Trophoblast cell (in vitro differentiated cells and primary cell): ENCODE results near the gene CCDC54. TPM values are rescaled to one million over a fixed set of nuclear protein-coding genes. Genes with fewer than 3 reads are reported as not detected.
"Not testable (repeated sequence)": the region's sequence is repeated elsewhere in the genome, so short reads cannot be mapped to it uniquely, and the experiment has no call there.

Source experiments
- DNase-seq, 2 donors: peaks; one replicate each; pipeline ENCODE4 v3.0.0-alpha.2; 2016
- H2AFZ ChIP-seq: 2 replicates; pipeline ENCODE4 v1.6.1; 2013; ENCODE audit warnings: low read length, moderate library complexity, mild to moderate bottlenecking; ENCODE audit not compliant: insufficient read depth, poor library complexity
- H2AK5ac ChIP-seq: 2 replicates; pipeline ENCODE4 v1.6.1; 2013; ENCODE audit warnings: mild to moderate bottlenecking, low read length
- H2BK120ac ChIP-seq: 2 replicates; pipeline ENCODE4 v1.6.1; 2013; ENCODE audit warnings: low read length, mild to moderate bottlenecking, moderate library complexity; ENCODE audit not compliant: insufficient read depth, poor library complexity
- H2BK12ac ChIP-seq: 2 replicates; pipeline ENCODE4 v1.6.1; 2013; ENCODE audit warnings: mild to moderate bottlenecking, low read length, moderate library complexity
- H2BK5ac ChIP-seq: 2 replicates; pipeline ENCODE4 v1.6.1; 2013; ENCODE audit warnings: low read length, low read depth, moderate library complexity, mild to moderate bottlenecking; ENCODE audit not compliant: poor library complexity
- H3K14ac ChIP-seq: 2 replicates; pipeline ENCODE4 v1.6.1; 2013; ENCODE audit warnings: mild to moderate bottlenecking, low read length
- H3K18ac ChIP-seq: 2 replicates; pipeline ENCODE4 v1.6.1; 2013; ENCODE audit warnings: mild to moderate bottlenecking, low read length
- H3K23ac ChIP-seq: 2 replicates; pipeline ENCODE4 v1.6.1; 2013; ENCODE audit warnings: low read length
- H3K27ac ChIP-seq: 2 replicates; pipeline ENCODE4 v1.5.1; 2013; ENCODE audit warnings: low read depth, mild to moderate bottlenecking, inconsistent platforms, low read length, moderate library complexity
- H3K27me3 ChIP-seq: 2 replicates; pipeline ENCODE4 v1.6.1; 2013; ENCODE audit warnings: inconsistent platforms, mild to moderate bottlenecking, low read length, moderate library complexity; ENCODE audit not compliant: insufficient read depth
- H3K36me3 ChIP-seq, 2 experiments: 1 replicate in 1 of 2; 2 replicates in 1 of 2; pipeline ENCODE4 v1.6.1; 2013; ENCODE audit warnings: low read length in 2 of 2, mild to moderate bottlenecking in 2 of 2, moderate library complexity in 1 of 2; ENCODE audit not compliant: insufficient read depth in 2 of 2, control insufficient read depth in 1 of 2
- H3K4ac ChIP-seq: 2 replicates; pipeline ENCODE4 v1.6.1; 2013; ENCODE audit warnings: low read depth, mild to moderate bottlenecking, low read length, moderate library complexity
- H3K4me1 ChIP-seq, 2 experiments: 1 replicate in 1 of 2; 2 replicates in 1 of 2; pipeline ENCODE4 v1.6.1; 2013; ENCODE audit warnings: low read length in 2 of 2, mild to moderate bottlenecking in 2 of 2, moderate library complexity in 1 of 2; ENCODE audit not compliant: insufficient read depth in 2 of 2, control insufficient read depth in 1 of 2
- H3K4me2 ChIP-seq: 2 replicates; pipeline ENCODE4 v1.6.1; 2013; ENCODE audit warnings: inconsistent platforms, mild to moderate bottlenecking, low read length, moderate library complexity
- H3K4me3 ChIP-seq: 2 replicates; pipeline ENCODE4 v1.5.1; 2013; ENCODE audit warnings: mild to moderate bottlenecking, low read depth, low read length, inconsistent platforms
- H3K79me1 ChIP-seq: one replicate; pipeline ENCODE4 v1.6.1; 2013; ENCODE audit warnings: low read length
- H3K79me2 ChIP-seq: 2 replicates; pipeline ENCODE4 v1.6.1; 2013; ENCODE audit warnings: low read length, mild to moderate bottlenecking; ENCODE audit not compliant: control insufficient read depth, insufficient read depth, poor library complexity
- H3K9ac ChIP-seq: 2 replicates; pipeline ENCODE4 v1.6.1; 2013; ENCODE audit warnings: mild to moderate bottlenecking, low read length
- H3K9me3 ChIP-seq: 2 replicates; pipeline ENCODE4 v1.6.1; 2013; ENCODE audit warnings: low read depth, mild to moderate bottlenecking, control low read depth, inconsistent platforms, low read length; ENCODE audit not compliant: insufficient read depth
- H4K12ac ChIP-seq: 2 replicates; pipeline ENCODE4 v1.6.1; 2013; ENCODE audit warnings: low read depth, mild to moderate bottlenecking, low read length, moderate library complexity
- H4K8ac ChIP-seq: 2 replicates; pipeline ENCODE4 v1.6.1; 2013; ENCODE audit warnings: low read depth, mild to moderate bottlenecking, low read length, moderate library complexity
- H4K91ac ChIP-seq: one replicate; pipeline ENCODE4 v1.6.1; 2013; ENCODE audit warnings: low read depth, mild to moderate bottlenecking, low read length, moderate library complexity
- WGBS: extraction: QIAGEN DNeasy Blood & Tissue Kit; methylation state at CpG from one replicate; pipeline ENCODE4 v1.1.7; 2013; ENCODE audit warnings: missing lambda C conversion rate; ENCODE audit not compliant: insufficient read length, insufficient coverage; ENCODE audit errors: extremely low coverage; 5-methylcytosine and 5-hydroxymethylcytosine counted together
- polyA plus RNA-seq: library from polyadenylated mRNA; stranded (reverse); fragments of 200-250 nt; gene quantifications from 2 replicates; pipeline ENCODE4 v1.2.3, GENCODE V29; 2013

Gene CCDC54
- not detected in 2 replicates for polyA plus RNA-seq

DNA sequence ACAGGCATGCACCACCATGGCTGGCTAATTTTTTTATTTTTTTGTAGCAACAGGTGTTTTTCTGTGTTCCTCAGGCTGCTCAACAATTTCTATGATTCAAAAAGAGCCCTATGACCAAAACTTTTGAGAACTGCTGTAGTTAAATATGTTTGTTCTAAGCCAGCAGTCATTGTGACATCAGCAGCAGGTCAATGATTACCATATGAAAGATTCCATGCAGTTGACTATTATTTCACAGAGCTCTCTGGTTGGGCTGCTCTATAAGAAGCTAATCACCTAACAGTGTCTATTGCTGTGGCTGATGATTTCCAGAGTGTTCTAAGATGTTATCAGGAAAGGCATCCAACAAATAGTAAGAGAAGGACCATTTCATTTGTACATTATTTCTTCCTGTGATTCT lies at the start of gene CCDC54:
Gene CCDC54 (plus strand): TSS at position 289 of the 400 bp plus-strand sequence. CDS start 149 bp downstream, outside the sequence.
- no peak within 1 kb of the TSS for H4K12ac ChIP-seq
- H2BK12ac ChIP-seq, result no peak within 1 kb of the TSS
- H3K4me1 ChIP-seq, result peaks cover 0 to 2% of the 10 kb centered on the region in 2 experiments
- no peak within 1 kb of the TSS for H2AFZ ChIP-seq
- no peak within 1 kb of the TSS for H2BK5ac ChIP-seq
- no peak within 1 kb of the TSS for H3K18ac ChIP-seq
- H4K91ac ChIP-seq, result no peak within 1 kb of the TSS
- no peak within 1 kb of the TSS for H3K14ac ChIP-seq
- DNase-seq, result no peak
- no peak within 1 kb of the TSS for H4K8ac ChIP-seq
- H3K4ac ChIP-seq, result no peak within 1 kb of the TSS
- H3K79me1 ChIP-seq, result peaks cover 2% of the 10 kb centered on the region
- H3K9ac ChIP-seq, result no peak within 1 kb of the TSS
- H2BK120ac ChIP-seq, result no peak within 1 kb of the TSS
- H3K4me3 ChIP-seq, result no peak within 1 kb of the TSS
- H3K23ac ChIP-seq, result no peak within 1 kb of the TSS
- H3K36me3 ChIP-seq, result no peaks in the 10 kb centered on the region
- H3K4me2 ChIP-seq, result no peak within 1 kb of the TSS
- no peaks in the 10 kb centered on the region for H3K79me2 ChIP-seq
- no peaks in the 10 kb centered on the region for H3K27me3 ChIP-seq
- H3K27ac ChIP-seq, result no peak within 1 kb of the TSS
- no peak within 1 kb of the TSS for H2AK5ac ChIP-seq
- no peaks in the 10 kb centered on the region for H3K9me3 ChIP-seq

DNA sequence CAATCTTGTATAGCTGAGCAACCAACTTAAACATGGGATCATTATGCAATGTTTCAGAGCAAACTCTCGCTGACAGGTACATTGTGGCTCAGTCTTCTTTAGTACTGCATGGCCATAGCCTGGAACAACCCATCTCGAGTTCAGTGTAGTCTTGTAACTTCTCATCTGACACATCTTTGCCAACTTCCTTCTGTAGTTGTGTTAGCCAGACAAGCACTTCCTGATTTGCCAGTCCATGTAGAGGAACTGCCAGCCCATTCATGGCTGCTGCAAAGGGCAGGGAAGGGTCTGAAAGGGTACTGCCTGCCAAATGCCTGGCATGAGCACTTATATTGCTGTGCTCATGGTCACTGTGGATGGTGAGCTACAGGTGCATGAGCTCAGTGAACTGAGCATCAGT lies 49.2 kb upstream of the CCDC54 start:
- Histone ChIP-seq H3K4me2 (no peak overlapping the region), H3K27ac (no peak overlapping the region), H2AK5ac (no peak overlapping the region)

DNA sequence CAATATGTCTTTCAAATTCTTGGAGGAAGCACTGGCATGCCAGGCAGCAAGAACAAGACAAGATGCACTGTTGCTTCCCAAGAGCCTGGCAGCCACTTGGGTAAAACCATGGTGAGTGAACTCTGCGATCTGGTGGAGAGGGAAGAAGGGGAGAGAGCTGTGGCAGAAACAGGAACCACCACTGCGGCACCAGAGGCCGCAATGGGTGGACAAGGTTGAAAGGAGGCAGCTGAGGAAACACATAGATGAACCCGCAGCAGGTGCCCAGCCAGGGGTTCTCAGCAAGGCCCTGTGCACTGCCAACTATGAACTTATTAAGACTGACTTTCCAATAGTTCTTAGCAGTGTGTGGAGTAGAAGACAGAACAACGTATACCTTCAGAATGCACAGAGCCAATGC lies 48.2 kb upstream of the CCDC54 start:
- Histone ChIP-seq H3K4me1 (no peaks in the 10 kb centered on the region), H3K27me3 (no peaks in the 10 kb centered on the region), H4K12ac (no peak overlapping the region), H3K79me2 (no peaks in the 10 kb centered on the region), H2BK120ac (no peak overlapping the region), H3K23ac (no peak overlapping the region), H3K9ac (no peak overlapping the region), H2AK5ac (no peak overlapping the region), H4K91ac (no peak overlapping the region), H3K36me3 (no peaks in the 10 kb centered on the region), H4K8ac (no peak overlapping the region), H2BK5ac (no peak overlapping the region), H2AFZ (no peak overlapping the region), H3K79me1 (no peaks in the 10 kb centered on the region), H3K27ac (no peak overlapping the region), H2BK12ac (no peak overlapping the region), H3K18ac (no peak overlapping the region), H3K9me3 (no peaks in the 10 kb centered on the region), H3K4ac (no peak overlapping the region), H3K4me3 (no peak overlapping the region), H3K4me2 (no peak overlapping the region), H3K14ac (no peak overlapping the region)
- DNase-seq, result no peak
- WGBS, result no CpG with 5 or more reads among the region's 5 CpGs

More for the DNA sequence above, 49.2 kb upstream of the CCDC54 start:
- no peak overlapping the region for H3K23ac ChIP-seq
- no peak for DNase-seq
- no peaks in the 10 kb centered on the region for H3K27me3 ChIP-seq
- no peak overlapping the region for H4K91ac ChIP-seq
- no peak overlapping the region for H4K8ac ChIP-seq
- H3K9me3 ChIP-seq, result no peaks in the 10 kb centered on the region
- H3K18ac ChIP-seq, result no peak overlapping the region
- H3K14ac ChIP-seq, result no peak overlapping the region
- no peak overlapping the region for H2BK120ac ChIP-seq
- no peak overlapping the region for H2BK12ac ChIP-seq
- H3K79me2 ChIP-seq, result no peaks in the 10 kb centered on the region
- H3K4me3 ChIP-seq, result no peak overlapping the region
- H3K79me1 ChIP-seq, result no peaks in the 10 kb centered on the region
- no peaks in the 10 kb centered on the region for H3K4me1 ChIP-seq
- H2AFZ ChIP-seq, result no peak overlapping the region
- no peak overlapping the region for H2BK5ac ChIP-seq
- no peak overlapping the region for H3K4ac ChIP-seq
- no peak overlapping the region for H4K12ac ChIP-seq
- no peaks in the 10 kb centered on the region for H3K36me3 ChIP-seq
- WGBS, result no CpG with 5 or more reads among the region's 2 CpGs
- H3K9ac ChIP-seq, result no peak overlapping the region

DNA sequence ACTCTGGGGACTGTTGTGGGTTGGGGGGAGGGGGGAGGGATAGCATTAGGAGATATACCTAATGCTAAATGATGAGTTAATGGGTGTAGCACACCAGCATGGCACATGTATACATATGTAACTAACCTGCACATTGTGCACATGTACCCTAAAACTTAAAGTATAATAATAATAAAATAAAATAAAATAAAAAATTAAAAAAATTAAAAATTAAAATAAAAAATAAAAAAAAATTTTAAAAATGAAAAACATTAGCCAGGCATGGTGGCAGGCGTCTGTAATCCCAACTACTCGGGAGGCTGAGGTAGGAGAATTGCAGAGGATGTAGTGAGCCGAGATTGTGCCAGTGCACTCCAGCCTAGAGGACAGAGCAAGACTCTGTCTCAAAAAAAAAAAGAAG lies 37.5 kb upstream of the CCDC54 start:
- H3K18ac ChIP-seq, H3K79me1 ChIP-seq, H2AFZ ChIP-seq, H4K8ac ChIP-seq, H3K9me3 ChIP-seq, H2BK12ac ChIP-seq, H3K9ac ChIP-seq, H4K91ac ChIP-seq, H2AK5ac ChIP-seq, H3K4ac ChIP-seq, H4K12ac ChIP-seq, H2BK120ac ChIP-seq, H3K79me2 ChIP-seq, H3K36me3 ChIP-seq, H3K4me3 ChIP-seq, H3K14ac ChIP-seq, H3K4me2 ChIP-seq, DNase-seq, H3K23ac ChIP-seq, H3K4me1 ChIP-seq, H3K27me3 ChIP-seq, H2BK5ac ChIP-seq, H3K27ac ChIP-seq: not testable (repeated sequence)
- WGBS, result no CpG with 5 or more reads among the region's 3 CpGs
